ENCODE data around the gene CCDC57. TPM values are rescaled to one million over a fixed set of nuclear protein-coding genes. Genes with fewer than 3 reads are reported as not detected.

The CCDC57 gene
- total and polyA plus RNA-seq, 2 of the 8 experiments (the other 6 are each of a cell fraction or from before 2014, with no cell fraction given): 8.4 to 12.9 TPM

DNA sequence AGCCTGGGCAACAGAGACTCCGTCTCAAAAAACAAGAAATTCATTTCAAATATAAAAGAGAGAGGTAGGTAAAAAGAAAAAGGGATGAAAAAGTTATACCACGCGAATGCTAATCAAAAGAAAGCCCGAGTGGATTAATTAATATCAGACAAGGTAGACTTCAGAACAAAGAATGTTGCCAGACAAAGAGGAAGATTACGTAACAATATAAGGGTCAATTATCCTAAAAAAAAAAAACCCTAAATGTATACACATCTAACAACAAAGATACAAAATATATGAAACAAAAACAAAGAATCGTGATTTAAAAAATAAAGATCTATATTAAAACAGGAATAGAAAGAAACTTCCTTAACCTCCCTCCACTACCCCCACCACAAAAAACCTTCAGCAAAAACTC lies 44.1 kb downstream of the CCDC57 start:
- H3K4ac ChIP-seq (replicated peaks; ENCODE audit: insufficient read length, low read depth, low read length): no peak overlapping the region
- no peak overlapping the region for H3K18ac ChIP-seq (ENCODE audit: extremely low read depth, low read length)
- peaks cover 17 to 18% of the 10 kb centered on the region in 2 experiments for H4K20me1 ChIP-seq (replicated peaks in 1 of 2; ENCODE audit: control insufficient read depth in 1 of 2, insufficient read depth in 2 of 2, low read length in 2 of 2)
- H3K79me1 ChIP-seq (ENCODE audit: low read depth, low read length): no peaks in the 10 kb centered on the region
- H2BK120ac ChIP-seq (replicated peaks; ENCODE audit: low read depth, low read length): no peak overlapping the region
- FAIRE-seq: no peak
- TF ChIP-seq SP4 (IDR thresholded peaks at IDR 0.05; ENCODE audit: low read length) (no peak), BCL11A (IDR thresholded peaks at IDR 0.05; ENCODE audit: low read depth in 2 of 2, low read length in 2 of 2) (no peak), SIRT6 (IDR thresholded peaks at IDR 0.05; ENCODE audit: low read length) (no peak), CREB1 (IDR thresholded peaks at IDR 0.05) (no peak), RFX5 (IDR thresholded peaks at IDR 0.05; ENCODE audit: borderline replicate concordance, low read depth, low read length) (no peak), BRCA1 (IDR thresholded peaks at IDR 0.05; ENCODE audit: low read depth, low read length) (no peak), RNF2 (IDR thresholded peaks at IDR 0.05; ENCODE audit: borderline replicate concordance, low read depth, low read length, missing control alignments, poor library complexity, severe bottlenecking) (no peak), PHF8 (conservative IDR thresholded peaks at IDR 0.05; ENCODE audit: low read depth, low read length) (no peak), KDM4A (IDR thresholded peaks at IDR 0.05; ENCODE audit: low read depth, low read length, severe bottlenecking) (no peak)
- TF ChIP-seq, protein P1, sequence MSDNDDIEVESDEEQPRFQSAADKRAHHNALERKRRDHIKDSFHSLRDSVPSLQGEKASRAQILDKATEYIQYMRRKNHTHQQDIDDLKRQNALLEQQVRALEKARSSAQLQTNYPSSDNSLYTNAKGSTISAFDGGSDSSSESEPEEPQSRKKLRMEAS (IDR thresholded peaks at IDR 0.05): no peak
- TF ChIP-seq, protein P2, sequence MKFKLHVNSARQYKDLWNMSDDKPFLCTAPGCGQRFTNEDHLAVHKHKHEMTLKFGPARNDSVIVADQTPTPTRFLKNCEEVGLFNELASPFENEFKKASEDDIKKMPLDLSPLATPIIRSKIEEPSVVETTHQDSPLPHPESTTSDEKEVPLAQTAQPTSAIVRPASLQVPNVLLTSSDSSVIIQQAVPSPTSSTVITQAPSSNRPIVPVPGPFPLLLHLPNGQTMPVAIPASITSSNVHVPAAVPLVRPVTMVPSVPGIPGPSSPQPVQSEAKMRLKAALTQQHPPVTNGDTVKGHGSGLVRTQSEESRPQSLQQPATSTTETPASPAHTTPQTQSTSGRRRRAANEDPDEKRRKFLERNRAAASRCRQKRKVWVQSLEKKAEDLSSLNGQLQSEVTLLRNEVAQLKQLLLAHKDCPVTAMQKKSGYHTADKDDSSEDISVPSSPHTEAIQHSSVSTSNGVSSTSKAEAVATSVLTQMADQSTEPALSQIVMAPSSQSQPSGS (IDR thresholded peaks at IDR 0.05; ENCODE audit: low read length): no peak
- TF ChIP-seq, protein P3, sequence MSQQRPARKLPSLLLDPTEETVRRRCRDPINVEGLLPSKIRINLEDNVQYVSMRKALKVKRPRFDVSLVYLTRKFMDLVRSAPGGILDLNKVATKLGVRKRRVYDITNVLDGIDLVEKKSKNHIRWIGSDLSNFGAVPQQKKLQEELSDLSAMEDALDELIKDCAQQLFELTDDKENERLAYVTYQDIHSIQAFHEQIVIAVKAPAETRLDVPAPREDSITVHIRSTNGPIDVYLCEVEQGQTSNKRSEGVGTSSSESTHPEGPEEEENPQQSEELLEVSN (IDR thresholded peaks at IDR 0.05): no peak
- H3K23ac ChIP-seq (ENCODE audit: insufficient read length): no peak overlapping the region
- no peak overlapping the region for H2BK15ac ChIP-seq (ENCODE audit: low read length)
- H3K27ac ChIP-seq (ENCODE audit: low read depth, low read length): no peak overlapping the region
- H4K8ac ChIP-seq (ENCODE audit: extremely low read depth, insufficient read depth, low read length): no peak overlapping the region
- H3K4me2 ChIP-seq (ENCODE audit: insufficient read depth in 1 of 2, low read depth in 2 of 2, low read length in 2 of 2): no peak overlapping the region
- H2AFZ ChIP-seq (ENCODE audit: low read length): no peak overlapping the region
- ChIA-PET POLR2A (ENCODE audit: partially characterized antibody) (no interaction called here), CTCF (ENCODE audit: partially characterized antibody) (interaction anchor here (0.6 to 1.3 kb wide), 3 partner anchors 13 to 64 kb away, joined by 3 to 5 read pairs (median 4); no protein-coding TSS in a partner anchor)
- no peak overlapping the region for H3K4me3 ChIP-seq (ENCODE audit: extremely low read depth in 1 of 4, insufficient read depth in 2 of 4, low read depth in 3 of 4, low read length in 4 of 4)
- H3K79me2 ChIP-seq (ENCODE audit: control insufficient read depth in 1 of 2, insufficient read depth in 2 of 2, low read length in 2 of 2): no peaks in the 10 kb centered on the region
- H2BK12ac ChIP-seq (ENCODE audit: low read depth, low read length): no peak overlapping the region
- H3K4me1 ChIP-seq (replicated peaks in 1 of 4; ENCODE audit: control insufficient read depth in 3 of 4, insufficient read depth in 4 of 4, low read length in 3 of 4): peaks cover under 1 to 5% (median 4%) of the 10 kb centered on the region in 4 experiments; a peak in 5 of 7 replicates
- no peak overlapping the region for H2BK20ac ChIP-seq (ENCODE audit: low read length)
- no peak overlapping the region for H3K14ac ChIP-seq (ENCODE audit: insufficient read length)
- H3K36me3 ChIP-seq (ENCODE audit: control insufficient read depth in 2 of 4, insufficient read depth in 4 of 4, low read length in 3 of 4): peaks cover 0 to 8% (median 2%) of the 10 kb centered on the region in 4 experiments; a peak in 3 of 8 replicates
- H3K27me3 ChIP-seq (replicated peaks in 1 of 4; ENCODE audit: control insufficient read depth in 3 of 4, extremely low read depth in 1 of 4, insufficient read depth in 3 of 4, low read length in 3 of 4): peaks cover 24 to 34% (median 31%) of the 10 kb centered on the region in 4 experiments
- H3K23me2 ChIP-seq (ENCODE audit: low read depth, low read length): no peaks in the 10 kb centered on the region
- no peak overlapping the region for H2BK5ac ChIP-seq (ENCODE audit: low read depth, low read length)
- no peak overlapping the region for H2AK5ac ChIP-seq (ENCODE audit: low read depth, low read length)
- no peak overlapping the region for H3K9ac ChIP-seq (replicated peaks in 1 of 4; ENCODE audit: extremely low read depth in 1 of 4, low read depth in 3 of 4, low read length in 3 of 4)
- 93% methylated on average over 6 of the region's 6 CpGs; no CpG with 5 or more reads in 1 of the 2 experiments for WGBS, 2 experiments (ENCODE audit: extremely low coverage in 1 of 2, insufficient coverage in 1 of 2, insufficient read length in 1 of 2, insufficient replicate concordance in 2 of 2, low coverage in 1 of 2, low lambda C conversion rate in 2 of 2, missing lambda C conversion rate in 1 of 2)
- H4K91ac ChIP-seq (replicated peaks; ENCODE audit: insufficient read length, low read length): no peak overlapping the region
- H3K9me3 ChIP-seq (ENCODE audit: insufficient read depth in 2 of 2, low read depth in 1 of 2, low read length in 1 of 2): no peaks in the 10 kb centered on the region
- no peak for DNase-seq (ENCODE audit: low read depth in 1 of 2, low spot score in 2 of 2)
- no peak overlapping the region for H3K56ac ChIP-seq (replicated peaks; ENCODE audit: insufficient read length, low read depth, low read length)
- H4K5ac ChIP-seq (ENCODE audit: insufficient read length, low read depth, low read length): no peak overlapping the region
